Stimulated activated CD8-positive, alpha-beta memory T cell treated with anti-CD3 and anti-CD28 coated beads, Interleukin-7, amount 100 ng/mL, for 24 hours (primary cell): ENCODE data around the gene TWSG1.
A peak's percentile ranks its signal among the peaks of the same experiment; 100 is the strongest.

Experiments
- DNase-seq: peaks from one replicate; pipeline ENCODE4 v3.0.0-alpha.2; 2020; ENCODE audit warnings: low read depth

TWSG1 gene

DNA sequence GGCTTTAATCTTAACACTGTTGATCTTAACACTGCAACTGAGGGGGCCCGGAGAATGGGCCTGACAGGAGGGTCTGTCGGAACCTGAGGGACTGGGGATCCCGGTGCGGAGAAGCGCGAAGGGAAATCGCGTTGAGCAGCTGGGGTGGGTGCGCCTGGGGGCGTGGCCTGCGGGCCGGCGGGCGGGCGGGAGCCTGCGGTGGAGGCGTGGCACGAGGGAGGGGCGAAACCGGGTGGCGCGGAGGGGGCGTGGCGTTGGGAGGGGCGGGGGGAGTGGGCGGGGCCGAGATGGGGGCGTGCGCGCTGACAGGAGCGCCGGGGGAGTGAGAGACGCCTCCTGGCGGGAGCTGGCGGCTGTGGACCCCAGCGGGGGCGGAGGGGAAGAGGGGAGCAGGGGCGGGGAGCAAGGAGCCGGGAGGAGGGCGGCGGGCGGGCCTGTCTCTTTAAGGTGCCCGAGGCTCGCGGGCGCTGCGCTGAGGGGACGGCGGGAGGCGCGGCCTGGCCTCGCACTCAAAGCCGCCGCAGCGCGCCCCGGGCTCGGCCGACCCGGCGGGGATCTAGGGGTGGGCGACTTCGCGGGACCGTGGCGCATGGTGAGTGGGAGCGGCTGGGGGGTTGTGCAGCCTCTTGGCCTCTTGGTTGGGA, at the start of gene TWSG1:
TWSG1 (plus strand) TSS at position 445 of the 644 bp plus-strand sequence. CDS start 2,457 bp downstream, outside the sequence.
- DNase-seq: peak; percentile 76

- no peak for DNase-seq
Observed at GRCh38 chr18:9285604-9286003, 49.0 kb upstream of the TWSG1 start.

DNA sequence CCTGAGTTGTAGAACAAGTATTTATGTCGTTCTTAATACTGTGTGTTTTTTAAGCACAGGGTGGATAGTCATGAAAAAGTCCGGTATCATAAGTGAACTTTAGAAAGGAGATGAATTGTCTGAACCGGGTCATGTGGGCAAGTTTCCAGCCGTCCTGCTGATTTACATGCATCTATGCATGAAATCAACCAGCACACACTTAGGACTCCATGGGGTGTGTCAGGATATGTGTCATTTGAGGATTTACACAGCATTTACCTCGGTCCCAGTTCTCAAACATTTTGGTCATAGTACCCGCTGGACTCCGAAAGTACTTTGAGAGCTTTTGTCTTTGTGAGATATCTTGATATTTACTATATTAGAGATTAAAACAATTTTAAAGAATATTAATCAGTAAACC, 47.5 kb upstream of the TWSG1 start:
- no peak for DNase-seq

- no peak for DNase-seq
Observed at GRCh38 chr18:9289698-9290097, 44.9 kb upstream of the TWSG1 start.

DNA sequence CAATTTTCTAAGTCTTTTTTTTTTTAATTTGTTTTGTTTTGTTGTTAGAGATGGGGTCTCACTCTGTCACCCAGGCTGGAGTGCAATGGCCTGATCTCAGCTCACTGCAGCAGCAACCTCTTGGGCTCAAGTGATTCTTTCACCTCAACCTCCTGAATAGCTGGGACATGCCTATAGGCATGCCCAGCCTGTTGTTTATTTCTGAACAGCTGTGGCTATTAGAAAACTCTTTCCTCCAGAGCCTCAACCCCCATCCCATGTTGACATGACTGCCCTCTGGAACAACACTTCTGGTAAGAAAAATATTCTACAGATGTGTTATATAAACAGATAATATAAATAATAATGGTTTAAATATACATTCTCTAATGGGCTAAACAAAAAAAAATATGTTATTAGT, 44.4 kb upstream of the TWSG1 start:
- DNase-seq: no peak

- DNase-seq: no peak
Observed at GRCh38 chr18:9292047-9292446, 42.5 kb upstream of the TWSG1 start.

GRCh38 chr18:9293948-9294347, 40.6 kb upstream of the TWSG1 start:
- no peak for DNase-seq

DNA sequence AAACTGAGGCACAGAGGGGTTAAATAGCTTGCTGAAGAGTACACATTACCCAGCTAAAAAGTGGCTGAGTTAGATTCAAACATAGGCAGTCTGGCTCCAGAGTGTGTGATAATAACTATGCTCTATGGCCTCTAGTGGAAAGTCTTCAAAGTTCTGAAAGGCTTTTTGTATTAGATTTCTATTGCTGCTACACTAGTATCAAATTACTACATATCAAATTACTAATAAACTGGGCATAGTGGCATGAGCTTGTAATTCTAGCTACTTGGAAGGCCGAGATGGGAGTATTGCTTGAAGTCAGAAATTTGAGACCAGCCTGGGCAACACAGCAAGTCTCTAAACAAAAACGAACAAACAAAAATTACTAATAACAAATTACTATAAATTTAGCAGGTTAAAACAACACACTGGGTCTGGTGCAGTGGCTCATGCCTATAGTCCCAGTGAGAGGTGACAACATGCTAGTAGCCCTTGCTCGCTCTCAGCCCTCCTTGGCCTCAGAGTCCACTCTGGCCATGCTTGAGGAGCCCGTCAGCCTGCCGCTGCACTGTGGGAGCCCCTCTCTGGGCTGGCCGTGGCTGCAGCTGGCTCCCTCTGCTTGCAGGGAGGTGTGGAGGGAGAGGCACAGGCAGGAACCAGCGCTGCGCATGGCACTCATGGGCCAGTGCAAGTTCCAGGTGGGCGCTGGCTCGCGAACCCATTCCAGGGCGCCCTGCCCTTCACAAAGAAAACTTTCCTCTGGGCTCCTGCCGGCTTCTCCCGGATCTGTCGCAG, 38.2 kb upstream of the TWSG1 start:
- DNase-seq: no peak

GRCh38 chr18:9297007-9297393, 37.6 kb upstream of the TWSG1 start:
- DNase-seq: no peak

DNA sequence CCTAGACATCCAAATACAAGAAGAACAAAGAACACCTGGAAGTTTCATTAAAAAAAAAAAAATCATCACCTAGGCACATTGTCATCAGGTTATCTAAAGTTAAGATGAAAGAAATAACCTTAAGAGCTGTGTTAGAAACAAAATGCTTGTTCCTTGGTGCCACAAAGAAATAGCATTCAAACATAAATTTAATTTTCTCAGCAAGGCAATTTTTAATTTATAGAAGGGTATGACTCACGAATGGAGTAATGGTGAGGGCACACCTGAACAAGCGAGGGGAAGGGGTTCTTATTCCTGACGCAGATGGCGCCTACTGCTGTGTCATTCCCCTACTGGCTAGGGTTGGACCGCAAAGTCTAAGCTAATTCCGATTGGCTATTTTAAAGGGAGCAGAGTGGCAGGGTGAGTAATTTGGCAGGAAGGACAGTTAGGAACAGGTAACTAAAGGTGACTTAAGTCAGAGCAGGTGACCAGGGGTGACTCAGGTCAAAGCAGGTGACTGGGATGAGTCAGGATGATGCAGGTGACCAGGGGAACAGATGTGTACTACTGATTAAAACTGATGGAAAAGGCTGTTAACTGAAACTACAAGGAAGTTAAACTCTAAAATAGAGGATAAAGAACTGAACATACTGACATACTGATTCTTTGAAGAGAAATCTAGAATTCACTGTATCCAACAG, 30.0 kb upstream of the TWSG1 start:
- no peak for DNase-seq

GRCh38 chr18:9319333-9319732, 15.2 kb upstream of the TWSG1 start:
- DNase-seq: no peak

DNA sequence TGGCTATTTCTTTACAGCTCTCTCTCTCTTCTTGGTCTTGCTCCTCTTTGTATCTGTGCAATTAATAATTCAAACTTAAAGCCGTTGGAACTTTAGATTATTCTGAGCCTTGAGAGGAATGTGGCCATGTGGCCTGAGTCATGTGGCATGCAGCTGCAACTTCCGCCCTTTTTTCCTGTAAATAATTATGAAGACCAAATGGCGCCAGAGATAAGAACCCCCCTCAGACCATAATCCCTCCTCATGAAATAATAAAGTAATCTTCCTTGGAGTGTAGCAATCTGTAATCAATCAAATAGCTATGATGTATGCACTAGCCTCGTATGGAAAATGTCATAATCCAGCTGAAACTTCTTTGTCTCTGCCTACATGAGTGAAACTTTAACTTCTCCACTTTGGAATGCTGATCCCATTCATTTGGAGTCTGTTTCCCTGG, 13.5 kb upstream of the TWSG1 start:
- DNase-seq: no peak

GRCh38 chr18:9321736-9322135, 12.8 kb upstream of the TWSG1 start:
- no peak for DNase-seq

DNA sequence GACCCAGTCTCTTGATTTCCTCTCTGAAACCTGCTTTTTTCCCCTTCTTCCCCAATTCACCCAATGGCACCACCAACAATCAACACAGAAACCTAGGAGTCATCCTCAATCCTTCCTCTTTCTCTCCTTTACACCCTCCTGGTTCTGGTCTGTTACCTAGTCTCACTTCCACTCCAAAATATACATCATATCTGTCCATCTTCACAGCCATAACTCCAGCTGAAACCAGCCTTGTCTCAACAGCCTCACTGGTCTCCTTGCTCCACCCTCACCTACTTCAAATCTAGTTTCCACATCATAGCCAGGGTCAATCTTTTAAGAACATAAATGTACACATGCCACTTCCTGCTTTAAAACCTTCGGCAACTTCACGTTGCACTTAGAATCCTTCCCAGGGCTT, 11.8 kb upstream of the TWSG1 start:
- DNase-seq: no peak

DNA sequence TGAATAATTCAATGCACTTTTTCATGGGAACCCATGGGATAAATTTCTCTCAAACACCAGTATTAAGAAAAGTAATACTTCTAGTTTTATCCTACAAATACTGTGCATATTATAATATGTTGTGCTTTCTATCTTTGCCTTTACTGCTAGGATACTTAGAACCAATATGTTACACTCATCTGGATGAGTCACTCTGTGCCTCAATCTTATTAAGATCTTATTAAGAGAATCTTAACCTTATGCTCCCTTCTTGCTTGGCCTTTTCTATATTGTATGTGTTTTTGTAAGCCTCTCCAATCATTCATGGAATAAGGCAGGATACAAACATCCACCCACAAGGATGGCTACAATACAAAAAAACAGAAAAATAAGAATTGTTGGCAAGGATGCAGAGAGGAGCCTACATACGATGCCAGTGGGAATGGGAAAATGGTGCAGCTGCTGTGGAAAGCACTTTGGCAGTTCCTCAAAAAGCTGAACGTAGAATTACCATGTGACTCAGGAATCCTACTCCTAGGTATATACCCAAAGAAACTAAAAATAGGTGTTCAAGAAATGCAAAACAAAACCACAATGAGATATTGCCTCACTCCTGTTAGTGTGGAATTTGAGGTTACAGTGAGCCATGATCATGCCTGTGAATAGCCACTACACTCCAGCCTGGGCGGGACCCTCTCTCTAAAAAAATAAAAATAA, 10.7 kb upstream of the TWSG1 start:
- DNase-seq: no peak

DNA sequence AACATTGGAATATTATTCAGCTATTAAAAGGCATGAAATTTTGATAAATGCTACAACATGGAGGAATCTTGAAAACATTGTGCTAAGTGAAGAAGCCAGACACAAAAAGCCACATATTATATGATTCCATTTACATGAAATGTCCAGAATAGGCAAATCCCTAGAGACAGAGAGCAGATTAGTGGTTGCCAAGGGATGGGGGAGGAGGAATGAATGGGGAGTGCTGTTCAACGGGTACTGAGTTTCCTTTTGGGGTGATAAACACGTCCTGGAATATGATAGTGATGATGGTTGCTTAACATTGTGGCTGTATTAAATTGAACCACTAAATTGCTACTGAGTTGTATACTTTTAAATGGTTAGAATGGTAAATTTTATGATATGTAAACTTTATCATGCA, 8.9 kb upstream of the TWSG1 start:
- DNase-seq: no peak

- DNase-seq: no peak
Observed at GRCh38 chr18:9328776-9329175, 5.8 kb upstream of the TWSG1 start.

- no peak for DNase-seq
Observed at GRCh38 chr18:9329471-9329870, 5.1 kb upstream of the TWSG1 start.

DNA sequence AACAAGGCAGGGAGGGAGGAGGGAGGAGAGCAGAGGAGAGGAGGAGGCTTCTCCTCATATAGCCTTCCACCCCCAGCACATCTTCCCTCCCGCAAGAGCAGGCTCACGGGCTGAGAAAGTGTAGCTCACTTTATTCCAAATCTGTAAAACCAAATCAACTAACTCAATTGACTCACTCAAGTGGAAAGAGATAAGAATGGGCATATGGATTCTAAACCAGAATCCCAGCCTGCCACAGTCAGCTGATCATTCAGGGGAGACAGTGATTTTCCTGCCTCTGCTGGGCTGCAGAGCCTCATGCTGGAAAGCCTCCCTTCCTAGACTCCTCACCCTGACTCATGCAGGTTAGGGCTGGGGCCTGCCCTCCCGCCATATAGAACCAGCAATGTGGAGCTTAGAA, 4.2 kb upstream of the TWSG1 start:
- DNase-seq: no peak

- no peak for DNase-seq
Observed at GRCh38 chr18:9333441-9334328, 888 bp upstream of the TWSG1 start.

DNA sequence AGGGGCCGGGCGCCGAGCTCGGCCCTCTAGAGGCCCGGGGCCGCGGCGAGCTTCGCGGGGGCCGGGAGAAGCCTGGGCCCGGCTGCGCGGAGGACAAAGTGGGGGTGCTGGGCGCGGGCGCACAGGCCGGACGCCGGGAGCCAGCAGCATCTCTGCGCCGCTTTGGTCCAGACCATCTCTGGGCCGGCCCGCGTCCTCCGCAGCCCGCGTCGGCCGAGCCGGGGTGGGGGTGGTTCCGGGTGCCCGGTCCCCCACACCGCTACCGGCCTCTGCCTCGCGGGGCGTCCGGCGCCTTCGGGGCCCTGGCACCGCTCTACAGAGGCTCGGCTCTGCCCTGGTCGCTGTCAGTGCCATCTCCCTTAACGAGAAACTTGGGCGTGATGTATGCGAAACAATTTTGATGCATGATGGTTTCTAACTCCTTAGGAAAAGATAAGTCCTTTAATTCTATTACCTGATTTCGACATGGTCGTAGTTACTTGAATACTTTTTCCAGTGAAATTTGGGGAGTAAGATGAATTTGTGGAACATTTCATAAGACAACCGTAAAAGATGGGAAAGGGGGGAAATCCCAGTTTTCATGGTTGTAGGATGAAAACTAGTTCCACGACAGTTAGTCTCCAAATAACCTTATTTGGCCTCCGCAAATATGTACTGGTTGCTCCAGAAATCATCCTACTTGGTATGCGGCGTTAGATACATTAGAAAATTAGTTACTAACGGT, 562 bp downstream of the TWSG1 start:
- no peak for DNase-seq
